Progenitor cell of endocrine pancreas (in vitro differentiated cells): ENCODE results near the gene RSPH9. TPM values are rescaled to one million over a fixed set of nuclear protein-coding genes. Genes with fewer than 3 reads are reported as not detected.

Source experiments
- DNase-seq: peaks from one replicate; pipeline ENCODE4 v3.0.0; 2021; ENCODE audit warnings: low spot score; ENCODE audit not compliant: unreplicated experiment
- H3K27ac Mint-ChIP-seq: 2 replicates; pipeline ENCODE4 v1.8.0; 2021; ENCODE audit warnings: mild to moderate bottlenecking, moderate library complexity, mixed read lengths
- H3K27me3 Mint-ChIP-seq: 2 replicates; pipeline ENCODE4 v1.8.0; 2021; ENCODE audit warnings: mixed read lengths
- H3K36me3 Mint-ChIP-seq: 2 replicates; pipeline ENCODE4 v1.8.0; 2022; ENCODE audit warnings: mixed read lengths; ENCODE audit not compliant: insufficient read depth
- H3K4me1 Mint-ChIP-seq: 2 replicates; pipeline ENCODE4 v1.8.0; 2021; ENCODE audit warnings: low read depth, mixed read lengths
- H3K4me3 Mint-ChIP-seq: 2 replicates; pipeline ENCODE4 v1.8.0; 2021; ENCODE audit warnings: low read depth, mild to moderate bottlenecking, moderate library complexity, mixed read lengths
- H3K9me3 Mint-ChIP-seq: 2 replicates; pipeline ENCODE4 v1.8.0; 2021; ENCODE audit warnings: low read depth, mixed read lengths
- CTCF ChIP-seq: fragments of 200-600 bp; sonication (generic); IDR thresholded peaks from one replicate; pipeline ENCODE4 v1.5.0; 2021; ENCODE audit warnings: antibody characterized with exemption, mild to moderate bottlenecking; ENCODE audit not compliant: unreplicated experiment
- total RNA-seq: library from RNA; stranded (reverse); gene quantifications from 2 replicates; pipeline ENCODE4 v1.2.1, GENCODE V29; 2021

RSPH9 gene
- total RNA-seq, 1 donor from 2014 or later = 0.29 TPM

- H3K9me3 Mint-ChIP-seq = no peaks in the 10 kb centered on the region
- TF ChIP-seq CTCF = no peak
- no peak overlapping the region for H3K4me3 Mint-ChIP-seq
- no peak overlapping the region for H3K27ac Mint-ChIP-seq
- peaks cover 19% of the 10 kb centered on the region for H3K36me3 Mint-ChIP-seq
- H3K27me3 Mint-ChIP-seq = no peaks in the 10 kb centered on the region
- DNase-seq = no peak
- peaks cover 10% of the 10 kb centered on the region for H3K4me1 Mint-ChIP-seq
Measured at GRCh38 chr6:43624786-43625288, 20.0 kb upstream of the RSPH9 start.

GRCh38 chr6:43625393-43625992 lies 19.3 kb upstream of the RSPH9 start:
- Mint-ChIP-seq H3K27ac (no peak overlapping the region), H3K4me3 (no peak overlapping the region), H3K9me3 (no peaks in the 10 kb centered on the region), H3K4me1 (peaks cover 12% of the 10 kb centered on the region), H3K27me3 (no peaks in the 10 kb centered on the region), H3K36me3 (peaks cover 19% of the 10 kb centered on the region)
- TF ChIP-seq CTCF = no peak
- DNase-seq = no peak

- H3K4me1 Mint-ChIP-seq = peaks cover 12% of the 10 kb centered on the region
- no peaks in the 10 kb centered on the region for H3K9me3 Mint-ChIP-seq
- DNase-seq = no peak
- H3K27ac Mint-ChIP-seq = peak overlapping the region; percentile 65
- H3K4me3 Mint-ChIP-seq = peak overlapping the region; percentile 64
- TF ChIP-seq CTCF = no peak
- H3K27me3 Mint-ChIP-seq = no peaks in the 10 kb centered on the region
- H3K36me3 Mint-ChIP-seq = peaks cover 15% of the 10 kb centered on the region
Measured at GRCh38 chr6:43627008-43627825, 17.6 kb upstream of the RSPH9 start.

GRCh38 chr6:43628393-43629103 lies 16.3 kb upstream of the RSPH9 start:
- no peaks in the 10 kb centered on the region for H3K9me3 Mint-ChIP-seq
- DNase-seq = peak; percentile 39
- H3K27ac Mint-ChIP-seq = peak overlapping the region; percentile 94
- no peak for TF ChIP-seq CTCF
- H3K36me3 Mint-ChIP-seq = peaks cover 7% of the 10 kb centered on the region
- peaks cover 12% of the 10 kb centered on the region for H3K4me1 Mint-ChIP-seq
- no peaks in the 10 kb centered on the region for H3K27me3 Mint-ChIP-seq
- H3K4me3 Mint-ChIP-seq = peak overlapping the region; percentile 96

GRCh38 chr6:43629104-43629504 lies 15.7 kb upstream of the RSPH9 start, which contains the start of gene GTPBP2:
GTPBP2 (minus strand) TSS chr6:43629264; CDS start chr6:43629162, 102 bp downstream.
- TF ChIP-seq CTCF = no peak
- Mint-ChIP-seq H3K9me3 (no peaks in the 10 kb centered on the region), H3K27ac (peak within 1 kb of the TSS; percentile 100), H3K4me3 (peak within 1 kb of the TSS; percentile 96), H3K27me3 (no peaks in the 10 kb centered on the region), H3K36me3 (peaks cover 5% of the 10 kb centered on the region), H3K4me1 (peaks cover 12% of the 10 kb centered on the region)
- peak; percentile 96 for DNase-seq
